HL-60 (cell line): ENCODE data around the gene RAP1GAP2.

Experiments used
- POLR2AphosphoS5 ChIP-seq: IDR thresholded peaks from 2 replicates; pipeline ENCODE4 v1.6.1; 2012; ENCODE audit warnings: low read depth
- TF ChIP-seq, protein P1 (sequence below): IDR thresholded peaks from one replicate; pipeline ENCODE4 v1.5.1; 2011; ENCODE audit warnings: low read length, control low read depth, inconsistent platforms; ENCODE audit not compliant: insufficient read depth
- TF ChIP-seq, protein P2 (sequence below): IDR thresholded peaks from 2 replicates; pipeline ENCODE4 v1.6.1; 2012; ENCODE audit warnings: low read depth; ENCODE audit not compliant: insufficient replicate concordance

- TF ChIP-seq, protein P1, sequence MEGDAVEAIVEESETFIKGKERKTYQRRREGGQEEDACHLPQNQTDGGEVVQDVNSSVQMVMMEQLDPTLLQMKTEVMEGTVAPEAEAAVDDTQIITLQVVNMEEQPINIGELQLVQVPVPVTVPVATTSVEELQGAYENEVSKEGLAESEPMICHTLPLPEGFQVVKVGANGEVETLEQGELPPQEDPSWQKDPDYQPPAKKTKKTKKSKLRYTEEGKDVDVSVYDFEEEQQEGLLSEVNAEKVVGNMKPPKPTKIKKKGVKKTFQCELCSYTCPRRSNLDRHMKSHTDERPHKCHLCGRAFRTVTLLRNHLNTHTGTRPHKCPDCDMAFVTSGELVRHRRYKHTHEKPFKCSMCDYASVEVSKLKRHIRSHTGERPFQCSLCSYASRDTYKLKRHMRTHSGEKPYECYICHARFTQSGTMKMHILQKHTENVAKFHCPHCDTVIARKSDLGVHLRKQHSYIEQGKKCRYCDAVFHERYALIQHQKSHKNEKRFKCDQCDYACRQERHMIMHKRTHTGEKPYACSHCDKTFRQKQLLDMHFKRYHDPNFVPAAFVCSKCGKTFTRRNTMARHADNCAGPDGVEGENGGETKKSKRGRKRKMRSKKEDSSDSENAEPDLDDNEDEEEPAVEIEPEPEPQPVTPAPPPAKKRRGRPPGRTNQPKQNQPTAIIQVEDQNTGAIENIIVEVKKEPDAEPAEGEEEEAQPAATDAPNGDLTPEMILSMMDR = no peak
- TF ChIP-seq, protein P2, sequence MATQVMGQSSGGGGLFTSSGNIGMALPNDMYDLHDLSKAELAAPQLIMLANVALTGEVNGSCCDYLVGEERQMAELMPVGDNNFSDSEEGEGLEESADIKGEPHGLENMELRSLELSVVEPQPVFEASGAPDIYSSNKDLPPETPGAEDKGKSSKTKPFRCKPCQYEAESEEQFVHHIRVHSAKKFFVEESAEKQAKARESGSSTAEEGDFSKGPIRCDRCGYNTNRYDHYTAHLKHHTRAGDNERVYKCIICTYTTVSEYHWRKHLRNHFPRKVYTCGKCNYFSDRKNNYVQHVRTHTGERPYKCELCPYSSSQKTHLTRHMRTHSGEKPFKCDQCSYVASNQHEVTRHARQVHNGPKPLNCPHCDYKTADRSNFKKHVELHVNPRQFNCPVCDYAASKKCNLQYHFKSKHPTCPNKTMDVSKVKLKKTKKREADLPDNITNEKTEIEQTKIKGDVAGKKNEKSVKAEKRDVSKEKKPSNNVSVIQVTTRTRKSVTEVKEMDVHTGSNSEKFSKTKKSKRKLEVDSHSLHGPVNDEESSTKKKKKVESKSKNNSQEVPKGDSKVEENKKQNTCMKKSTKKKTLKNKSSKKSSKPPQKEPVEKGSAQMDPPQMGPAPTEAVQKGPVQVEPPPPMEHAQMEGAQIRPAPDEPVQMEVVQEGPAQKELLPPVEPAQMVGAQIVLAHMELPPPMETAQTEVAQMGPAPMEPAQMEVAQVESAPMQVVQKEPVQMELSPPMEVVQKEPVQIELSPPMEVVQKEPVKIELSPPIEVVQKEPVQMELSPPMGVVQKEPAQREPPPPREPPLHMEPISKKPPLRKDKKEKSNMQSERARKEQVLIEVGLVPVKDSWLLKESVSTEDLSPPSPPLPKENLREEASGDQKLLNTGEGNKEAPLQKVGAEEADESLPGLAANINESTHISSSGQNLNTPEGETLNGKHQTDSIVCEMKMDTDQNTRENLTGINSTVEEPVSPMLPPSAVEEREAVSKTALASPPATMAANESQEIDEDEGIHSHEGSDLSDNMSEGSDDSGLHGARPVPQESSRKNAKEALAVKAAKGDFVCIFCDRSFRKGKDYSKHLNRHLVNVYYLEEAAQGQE = no peak
- no peak for TF ChIP-seq POLR2AphosphoS5
Observed at GRCh38 chr17:2962236-2962635, 166.0 kb downstream of the RAP1GAP2 start.
